ENCODE results near the gene KHDC4. TPM values are rescaled to one million over a fixed set of nuclear protein-coding genes. Genes with fewer than 3 reads are reported as not detected.

Gene KHDC4
- total and polyA plus RNA-seq, 9 of the 15 experiments (the other 6 are each of a cell fraction or from before 2014, with no cell fraction given), result 12.1 to 185 (median 65.6) TPM

DNA sequence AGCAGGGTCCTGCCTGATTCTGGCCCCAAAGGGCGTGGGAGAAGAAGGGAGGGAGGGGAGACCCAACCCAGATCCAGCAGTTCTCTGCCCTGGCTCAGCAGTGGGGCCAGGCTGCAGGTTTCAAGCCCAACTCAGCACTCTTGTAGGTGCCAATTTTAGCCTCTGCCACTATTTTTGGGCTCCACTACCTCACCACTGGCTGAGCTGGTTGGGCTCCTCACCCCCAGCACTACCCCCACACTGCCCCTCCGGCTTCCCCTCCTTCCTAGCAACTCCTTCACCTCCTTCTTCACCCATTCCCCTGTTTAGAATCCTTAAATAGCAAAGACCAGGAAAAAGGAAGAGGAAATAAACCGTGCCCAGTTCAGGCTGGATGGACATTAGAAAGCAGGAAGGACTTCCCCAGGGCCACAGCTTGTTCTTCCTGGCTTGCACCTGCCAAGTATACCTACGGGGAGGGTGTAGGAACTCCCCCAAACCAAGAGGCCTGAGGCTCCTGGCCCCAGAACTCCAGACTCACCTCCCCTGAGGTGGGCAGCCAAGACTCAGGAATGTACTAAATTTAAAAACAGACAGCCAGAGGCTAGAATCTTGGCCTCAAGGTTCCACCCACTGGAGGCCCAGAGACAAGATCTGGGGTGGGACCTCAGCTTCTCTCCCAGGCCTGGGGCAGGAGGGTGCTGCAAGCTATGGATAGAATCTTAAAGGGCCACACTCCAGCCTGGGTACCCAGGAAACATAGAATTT lies 45.6 kb upstream of the KHDC4 start (continued):
- TF ChIP-seq, protein P1, sequence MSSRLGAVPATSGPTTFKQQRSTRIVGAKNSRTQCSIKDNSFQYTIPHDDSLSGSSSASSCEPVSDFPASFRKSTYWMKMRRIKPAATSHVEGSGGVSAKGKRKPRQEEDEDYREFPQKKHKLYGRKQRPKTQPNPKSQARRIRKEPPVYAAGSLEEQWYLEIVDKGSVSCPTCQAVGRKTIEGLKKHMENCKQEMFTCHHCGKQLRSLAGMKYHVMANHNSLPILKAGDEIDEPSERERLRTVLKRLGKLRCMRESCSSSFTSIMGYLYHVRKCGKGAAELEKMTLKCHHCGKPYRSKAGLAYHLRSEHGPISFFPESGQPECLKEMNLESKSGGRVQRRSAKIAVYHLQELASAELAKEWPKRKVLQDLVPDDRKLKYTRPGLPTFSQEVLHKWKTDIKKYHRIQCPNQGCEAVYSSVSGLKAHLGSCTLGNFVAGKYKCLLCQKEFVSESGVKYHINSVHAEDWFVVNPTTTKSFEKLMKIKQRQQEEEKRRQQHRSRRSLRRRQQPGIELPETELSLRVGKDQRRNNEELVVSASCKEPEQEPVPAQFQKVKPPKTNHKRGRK (tag; IDR thresholded peaks at IDR 0.05), result no peak
- TF ChIP-seq MAZ (CRISPR knock-in tag; conservative IDR thresholded peaks at IDR 0.05 in 1 of 2, IDR thresholded peaks at IDR 0.05 in 1 of 2) (peak in 1 of 2 experiments; percentile 29; a peak in 2 of 4 replicates), PURB (CRISPR knock-in tag; IDR thresholded peaks at IDR 0.05; ENCODE audit: low read depth) (no peak), RAD51 (IDR thresholded peaks at IDR 0.05; ENCODE audit: borderline replicate concordance, low read depth) (no peak), ZNF583 (CRISPR knock-in tag; IDR thresholded peaks at IDR 0.05) (no peak), TSC22D4 (tag; IDR thresholded peaks at IDR 0.05) (no peak), HLTF (IDR thresholded peaks at IDR 0.05) (no peak), FOSL1 (tag; conservative IDR thresholded peaks at IDR 0.05) (no peak; the same call in 1 of the 2 replicates), EP400 (IDR thresholded peaks at IDR 0.05) (no peak), MAFF (IDR thresholded peaks at IDR 0.05; ENCODE audit: low read length) (no peak), SMARCE1 (IDR thresholded peaks at IDR 0.05) (peak; percentile 29; the same call in 1 of the 2 replicates), PTRF (tag; IDR thresholded peaks at IDR 0.05) (no peak), RCOR1 (IDR thresholded peaks at IDR 0.05; ENCODE audit: borderline replicate concordance in 1 of 2, low read depth in 2 of 2, low read length in 2 of 2) (peak in 1 of 2 experiments; percentile 65; a peak in 2 of 4 replicates), ZNF124 (CRISPR knock-in tag; IDR thresholded peaks at IDR 0.05) (no peak), SMARCA4 (IDR thresholded peaks at IDR 0.05) (no peak; the same call in 1 of the 2 replicates), SNIP1 (IDR thresholded peaks at IDR 0.05; ENCODE audit: low read depth) (no peak), CCNT2 (IDR thresholded peaks at IDR 0.05; ENCODE audit: borderline replicate concordance, extremely low read depth, insufficient read length, low read depth, low read length) (no peak), RBM25 (IDR thresholded peaks at IDR 0.05; ENCODE audit: low read depth, low read length, severe bottlenecking) (peak; percentile 10), ZNF444 (CRISPR knock-in tag; IDR thresholded peaks at IDR 0.05) (no peak), SP2 (IDR thresholded peaks at IDR 0.05; ENCODE audit: extremely low read depth, low read depth, low read length, poor library complexity, severe bottlenecking) (no peak)
- TF ChIP-seq, protein P2, sequence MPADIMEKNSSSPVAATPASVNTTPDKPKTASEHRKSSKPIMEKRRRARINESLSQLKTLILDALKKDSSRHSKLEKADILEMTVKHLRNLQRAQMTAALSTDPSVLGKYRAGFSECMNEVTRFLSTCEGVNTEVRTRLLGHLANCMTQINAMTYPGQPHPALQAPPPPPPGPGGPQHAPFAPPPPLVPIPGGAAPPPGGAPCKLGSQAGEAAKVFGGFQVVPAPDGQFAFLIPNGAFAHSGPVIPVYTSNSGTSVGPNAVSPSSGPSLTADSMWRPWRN (IDR thresholded peaks at IDR 0.05; ENCODE audit: low read depth), result no peak
- TF ChIP-seq, protein P3, sequence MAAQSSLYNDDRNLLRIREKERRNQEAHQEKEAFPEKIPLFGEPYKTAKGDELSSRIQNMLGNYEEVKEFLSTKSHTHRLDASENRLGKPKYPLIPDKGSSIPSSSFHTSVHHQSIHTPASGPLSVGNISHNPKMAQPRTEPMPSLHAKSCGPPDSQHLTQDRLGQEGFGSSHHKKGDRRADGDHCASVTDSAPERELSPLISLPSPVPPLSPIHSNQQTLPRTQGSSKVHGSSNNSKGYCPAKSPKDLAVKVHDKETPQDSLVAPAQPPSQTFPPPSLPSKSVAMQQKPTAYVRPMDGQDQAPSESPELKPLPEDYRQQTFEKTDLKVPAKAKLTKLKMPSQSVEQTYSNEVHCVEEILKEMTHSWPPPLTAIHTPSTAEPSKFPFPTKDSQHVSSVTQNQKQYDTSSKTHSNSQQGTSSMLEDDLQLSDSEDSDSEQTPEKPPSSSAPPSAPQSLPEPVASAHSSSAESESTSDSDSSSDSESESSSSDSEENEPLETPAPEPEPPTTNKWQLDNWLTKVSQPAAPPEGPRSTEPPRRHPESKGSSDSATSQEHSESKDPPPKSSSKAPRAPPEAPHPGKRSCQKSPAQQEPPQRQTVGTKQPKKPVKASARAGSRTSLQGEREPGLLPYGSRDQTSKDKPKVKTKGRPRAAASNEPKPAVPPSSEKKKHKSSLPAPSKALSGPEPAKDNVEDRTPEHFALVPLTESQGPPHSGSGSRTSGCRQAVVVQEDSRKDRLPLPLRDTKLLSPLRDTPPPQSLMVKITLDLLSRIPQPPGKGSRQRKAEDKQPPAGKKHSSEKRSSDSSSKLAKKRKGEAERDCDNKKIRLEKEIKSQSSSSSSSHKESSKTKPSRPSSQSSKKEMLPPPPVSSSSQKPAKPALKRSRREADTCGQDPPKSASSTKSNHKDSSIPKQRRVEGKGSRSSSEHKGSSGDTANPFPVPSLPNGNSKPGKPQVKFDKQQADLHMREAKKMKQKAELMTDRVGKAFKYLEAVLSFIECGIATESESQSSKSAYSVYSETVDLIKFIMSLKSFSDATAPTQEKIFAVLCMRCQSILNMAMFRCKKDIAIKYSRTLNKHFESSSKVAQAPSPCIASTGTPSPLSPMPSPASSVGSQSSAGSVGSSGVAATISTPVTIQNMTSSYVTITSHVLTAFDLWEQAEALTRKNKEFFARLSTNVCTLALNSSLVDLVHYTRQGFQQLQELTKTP (IDR thresholded peaks at IDR 0.05; ENCODE audit: low read depth in 1 of 2, partially characterized antibody in 2 of 2), result peak in 1 of 2 experiments; percentile 32
- TF ChIP-seq, protein P4, sequence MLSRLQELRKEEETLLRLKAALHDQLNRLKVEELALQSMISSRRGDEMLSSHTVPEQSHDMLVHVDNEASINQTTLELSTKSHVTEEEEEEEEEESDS (CRISPR knock-in tag; IDR thresholded peaks at IDR 0.05), result no peak

All from K562 (cell line).